Effector CD8-positive, alpha-beta T cell (primary cell): ENCODE data around the gene ZNF219.
A peak's percentile ranks its signal among the peaks of the same experiment; 100 is the strongest.

Experiments
- DNase-seq: peaks from one replicate; lab custom pipeline; 2025; lab: John Stamatoyannopoulos, UW
- total RNA-seq, 4 experiments: gene quantifications; one replicate each; lab custom pipeline; 2026; lab: John Stamatoyannopoulos, UW

The ZNF219 gene
- 7.5 to 14.6 (median 11.3) reads per million in 4 experiments for total RNA-seq

- peak; percentile 34 for DNase-seq
Measured at GRCh38 chr14:21098076-21098891, at the start of gene ZNF219. ZNF219 (minus strand) TSS chr14:21098655; CDS start chr14:21093591, 5,064 bp downstream.

- DNase-seq, result no peak
Measured at GRCh38 chr14:21145437-21145836, 47.0 kb upstream of the ZNF219 start.

- no peak for DNase-seq
Measured at GRCh38 chr14:21142357-21142756, 43.9 kb upstream of the ZNF219 start.

- no peak for DNase-seq
Measured at GRCh38 chr14:21136024-21136423, 37.6 kb upstream of the ZNF219 start.

- no peak for DNase-seq
Measured at GRCh38 chr14:21133901-21134300, 35.4 kb upstream of the ZNF219 start.

- DNase-seq, result no peak
Measured at GRCh38 chr14:21123429-21123828, 25.0 kb upstream of the ZNF219 start.

GRCh38 chr14:21121122-21121521 lies 22.7 kb upstream of the ZNF219 start:
- no peak for DNase-seq

GRCh38 chr14:21120686-21121085 lies 22.2 kb upstream of the ZNF219 start:
- DNase-seq, result no peak

GRCh38 chr14:21118933-21119332 lies 20.5 kb upstream of the ZNF219 start:
- DNase-seq, result no peak

- no peak for DNase-seq
Measured at GRCh38 chr14:21113369-21113768, 14.9 kb upstream of the ZNF219 start.

GRCh38 chr14:21112255-21112654 lies 13.8 kb upstream of the ZNF219 start:
- DNase-seq, result no peak

GRCh38 chr14:21109377-21110138 lies 11.1 kb upstream of the ZNF219 start:
- no peak for DNase-seq

GRCh38 chr14:21108791-21109190 lies 10.3 kb upstream of the ZNF219 start:
- no peak for DNase-seq

- DNase-seq, result no peak
Measured at GRCh38 chr14:21107283-21107800, 8.9 kb upstream of the ZNF219 start.

GRCh38 chr14:21106498-21107282 lies 8.2 kb upstream of the ZNF219 start:
- DNase-seq, result peak; percentile 49

- no peak for DNase-seq
Measured at GRCh38 chr14:21106176-21106497, 7.7 kb upstream of the ZNF219 start.

GRCh38 chr14:21105095-21105494 lies 6.6 kb upstream of the ZNF219 start:
- DNase-seq, result no peak

GRCh38 chr14:21104448-21105060 lies 6.1 kb upstream of the ZNF219 start:
- DNase-seq, result peak; percentile 43

GRCh38 chr14:21103710-21104447 lies 5.4 kb upstream of the ZNF219 start:
- peak; percentile 83 for DNase-seq

GRCh38 chr14:21103411-21103709 lies 4.9 kb upstream of the ZNF219 start:
- no peak for DNase-seq
